Psoas muscle (tissue), 8 donors: ENCODE data around the gene VILL. TPM values are rescaled to one million over a fixed set of nuclear protein-coding genes. Genes with fewer than 3 reads are reported as not detected.

ENCODE experiments used
- ATAC-seq, 4 donors: fragments of 200-7000 bp; cut with Tn5 transposase; one replicate each; pipeline ENCODE4 v1.9.1; 2020; ENCODE audit warnings: moderate library complexity in 3 of 4, mild to moderate bottlenecking in 2 of 4
- DNase-seq, 2 donors: peaks; one replicate each; pipeline ENCODE4 v3.0.0-alpha.2; 2020
- H3K27ac ChIP-seq: fragments of 200-600 bp; one replicate; pipeline ENCODE4 v1.8.0; 2022
- H3K27me3 ChIP-seq, 3 donors: fragments of 200-600 bp in 1 of 3; one replicate each; pipeline versions ENCODE4 v1.6.1 to v1.8.0; 2013 to 2022; ENCODE audit warnings: low read length in 2 of 3, mild to moderate bottlenecking in 2 of 3, moderate library complexity in 1 of 3; ENCODE audit not compliant: insufficient read depth in 3 of 3
- H3K36me3 ChIP-seq, 2 donors: fragments of 200-600 bp in 1 of 2; one replicate each; pipeline versions ENCODE4 v1.6.1 to v1.8.0; 2013 to 2022; ENCODE audit warnings: low read depth in 1 of 2, mild to moderate bottlenecking in 1 of 2, moderate library complexity in 1 of 2; ENCODE audit not compliant: insufficient read depth in 1 of 2
- H3K4me1 ChIP-seq: fragments of 200-600 bp; one replicate; pipeline ENCODE4 v1.8.0; 2022
- H3K4me3 ChIP-seq: fragments of 200-600 bp; one replicate; pipeline ENCODE4 v1.8.0; 2022; ENCODE audit warnings: mild to moderate bottlenecking
- H3K9me3 ChIP-seq: fragments of 200-600 bp; one replicate; pipeline ENCODE4 v1.8.0; 2022
- CTCF ChIP-seq: fragments of 200-600 bp; IDR thresholded peaks from one replicate; pipeline ENCODE4 v1.8.0; 2022; ENCODE audit warnings: antibody characterized with exemption
- WGBS, 3 donors: extraction: QIAGEN DNeasy Blood & Tissue Kit; methylation state at CpG; one replicate each; pipeline versions ENCODE4 v1.1.6 to v1.1.7; 2013; 5-methylcytosine and 5-hydroxymethylcytosine counted together
- intact Hi-C, 2 donors: fragments of 100-400 bp; cut with DNase I; formaldehyde crosslinking; loops; one replicate each; pipeline versions ENCODE4 v1.11.0 to v1.14.2; 2022
- polyA plus RNA-seq, 3 donors: library from polyadenylated mRNA; stranded (reverse); fragments of 200-250 nt; gene quantifications; one replicate each; pipeline ENCODE4 v1.2.3, GENCODE V29; 2013
- total RNA-seq, 4 donors: library from RNA; stranded (reverse); fragmentation: NEBNext Ultra II Directional in 2 of 4; extraction: Animal tissue kit (Norgen Biotek cat#: 25700) in 2 of 4; gene quantifications; one replicate each; pipeline versions ENCODE4 v1.2.1 to v1.2.4, GENCODE V29; 2021 to 2023
- donor health status: healthy with polysubstance abuse.
- donor health status: DM: no; HTN: no; CAD: no; lungs with moderate emphysema.
- donor health status: Bipolar disorder and iron deficiency.
- donor health status: healthy.
- donor health status: DM: yes; HTN: yes; CAD: no.
- donor health status: DM: no; HTN: no; CAD: no.
- donor health status: DM: no; HTN: no; CAD: no.
- donor health status: DM: yes; HTN: yes; CAD: no.

VILL gene
- total and polyA plus RNA-seq, 7 donors: 0.65 to 2.1 (median 0.92) TPM

- intact Hi-C loops: loop anchor here (2.0 kb wide), 2 partner anchors 111 to 113 kb away; no protein-coding TSS in a partner anchor
- no peaks in the 10 kb centered on the region for H3K36me3 ChIP-seq
- H3K4me3 ChIP-seq: no peak overlapping the region
- no peak overlapping the region for H3K27ac ChIP-seq
- DNase-seq (peak; percentile 64), ATAC-seq (peak; percentile 56 to 75 (median 68))
- H3K4me1 ChIP-seq: peaks cover 19% of the 10 kb centered on the region
- H3K27me3 ChIP-seq: no peaks in the 10 kb centered on the region
- TF ChIP-seq CTCF: peak; percentile 68
- H3K9me3 ChIP-seq: no peaks in the 10 kb centered on the region
- 42 to 57% (median 51%) methylated on average over 7 of the region's 7 CpGs for WGBS, 3 donors
Observed at GRCh38 chr3:37967260-37967881, 23.2 kb upstream of the VILL start.

DNA sequence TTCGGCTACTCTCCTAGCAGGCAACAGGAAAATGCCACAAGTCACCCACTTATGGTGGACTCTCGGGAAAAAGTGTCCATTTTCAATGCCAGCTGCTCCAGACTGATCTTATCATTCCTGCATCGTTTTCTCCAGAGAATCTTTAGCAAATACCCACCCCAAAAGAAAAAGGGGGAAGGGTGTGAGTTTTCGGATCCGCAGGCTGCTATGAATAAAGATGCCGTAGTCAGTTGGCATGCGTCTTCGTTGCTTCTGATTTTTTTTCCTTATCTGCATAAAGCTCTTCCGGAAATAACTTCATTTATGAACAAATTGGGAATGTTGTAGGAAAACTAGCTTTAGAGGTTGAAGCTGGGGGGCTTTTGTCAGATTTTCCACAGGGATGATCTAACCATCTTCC lies 22.4 kb upstream of the VILL start:
- no peaks in the 10 kb centered on the region for H3K36me3 ChIP-seq
- H3K27ac ChIP-seq: peak overlapping the region; percentile 7
- H3K9me3 ChIP-seq: no peaks in the 10 kb centered on the region
- ATAC-seq (no peak), DNase-seq (no peak)
- no peak for TF ChIP-seq CTCF
- H3K4me1 ChIP-seq: peaks cover 13% of the 10 kb centered on the region
- H3K27me3 ChIP-seq: no peaks in the 10 kb centered on the region
- WGBS, 3 donors: 59 to 74% (median 68%) methylated on average over 9 of the region's 9 CpGs
- no peak overlapping the region for H3K4me3 ChIP-seq
- intact Hi-C loops: no loop called here

DNA sequence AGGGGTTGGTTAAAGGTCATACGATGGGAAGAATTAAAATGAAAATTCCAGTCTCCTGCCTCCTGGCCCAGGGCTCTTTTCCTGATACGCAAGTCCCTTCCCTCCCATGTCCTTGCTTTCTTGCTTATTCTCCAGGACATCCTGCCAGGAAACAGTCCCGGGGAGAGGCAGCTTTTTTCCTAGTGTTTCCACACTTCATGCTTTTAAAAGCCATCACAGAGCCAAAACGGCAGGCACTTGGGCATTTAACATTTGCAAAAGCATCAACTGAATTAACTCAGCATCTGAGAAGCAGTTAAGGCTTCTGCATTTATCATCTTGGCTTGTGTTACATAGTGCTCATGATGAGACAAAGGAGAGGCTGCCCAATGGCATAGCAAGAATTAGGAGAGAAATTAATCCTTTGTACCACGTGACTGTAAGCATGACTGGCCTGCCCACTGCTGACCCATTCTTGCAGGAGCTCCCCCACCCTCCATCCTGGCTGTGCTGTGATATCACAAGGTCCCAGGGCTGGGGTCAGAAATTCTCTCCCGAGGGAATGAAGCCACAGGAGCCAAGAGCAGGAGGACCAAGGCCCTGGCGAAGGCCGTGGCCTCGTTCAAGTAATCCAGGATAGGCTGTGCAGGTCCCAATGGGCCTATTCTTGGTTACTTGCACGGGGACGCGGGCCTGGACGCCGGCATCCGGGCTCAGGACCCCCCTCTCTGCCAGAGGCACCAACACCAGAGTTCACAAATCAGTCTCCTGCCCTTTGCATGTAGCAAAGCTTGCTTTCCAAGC lies 21.6 kb upstream of the VILL start:
- WGBS, 3 donors: 31 to 41% (median 31%) methylated on average over 15 of the region's 15 CpGs
- Histone ChIP-seq H3K4me3 (no peak overlapping the region), H3K9me3 (no peaks in the 10 kb centered on the region), H3K36me3 (no peaks in the 10 kb centered on the region), H3K4me1 (peaks cover 5% of the 10 kb centered on the region), H3K27ac (peak overlapping the region; percentile 7), H3K27me3 (no peaks in the 10 kb centered on the region)
- intact Hi-C loops: no loop called here
- no peak for TF ChIP-seq CTCF
- ATAC-seq: peak; percentile 21 to 44 (median 30)
- DNase-seq: peak in 1 of 2 donors; percentile 48

DNA sequence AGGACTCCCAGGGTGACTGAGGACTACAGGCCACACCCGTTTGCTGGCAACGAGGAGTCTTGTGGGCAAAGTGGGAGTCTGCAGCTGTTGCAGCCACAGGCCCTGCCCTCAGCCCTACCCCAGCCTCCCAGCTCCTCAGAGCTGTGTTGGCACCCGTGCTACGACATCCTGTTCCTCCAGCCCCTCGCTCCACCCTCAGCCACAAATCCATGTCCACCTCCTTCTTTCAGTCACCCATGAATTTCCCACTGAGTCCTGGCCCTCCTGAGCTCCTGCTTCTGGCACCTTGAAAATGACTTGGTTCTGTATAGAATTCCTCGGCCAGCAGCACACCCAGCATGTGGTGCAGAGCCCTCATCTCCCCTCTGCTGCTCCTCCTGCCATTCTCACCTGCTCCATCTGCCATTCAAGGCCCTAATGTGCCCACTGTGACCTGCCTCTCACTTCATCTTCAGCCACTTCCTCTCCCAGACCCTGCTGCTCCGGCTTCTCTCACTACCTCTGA lies 20.9 kb upstream of the VILL start:
- Histone ChIP-seq H3K9me3 (no peaks in the 10 kb centered on the region), H3K36me3 (no peaks in the 10 kb centered on the region), H3K27ac (no peak overlapping the region), H3K4me3 (no peak overlapping the region), H3K4me1 (no peaks in the 10 kb centered on the region), H3K27me3 (no peaks in the 10 kb centered on the region)
- 41 to 59% (median 43%) methylated on average over 7 of the region's 7 CpGs for WGBS, 3 donors
- ATAC-seq (peak; percentile 34 to 65 (median 49)), DNase-seq (no peak)
- intact Hi-C loops: no loop called here
- TF ChIP-seq CTCF: no peak
